A673 (cell line): ENCODE measurements around the gene RBP4. TPM values are rescaled to one million over a fixed set of nuclear protein-coding genes. Genes with fewer than 3 reads are reported as not detected.

ENCODE experiments used
- Bru-seq: library from RNA; stranded (reverse); fragments of 400-500 nt; gene quantifications from one replicate; lab custom pipeline; 2021; lab: Mats Ljungman, UMichigan
- BruChase-seq, 2 experiments: library from RNA; stranded (reverse); fragments of 400-500 nt; gene quantifications; one replicate each; lab custom pipeline; 2021; lab: Mats Ljungman, UMichigan
- BruUV-seq: library from RNA; stranded (reverse); fragments of 400-500 nt; replicated peaks from 2 replicates; lab custom pipeline; 2021; lab: Mats Ljungman, UMichigan
- CTCF ChIA-PET: fragments of 300-600 bp; sonication (Branson Sonifier 250); formaldehyde crosslinking; loops from one replicate; lab custom pipeline; 2022; ENCODE audit warnings: antibody characterized with exemption; lab: Charles Lee
- POLR2A ChIA-PET: fragments of 300-600 bp; sonication (Branson Sonifier 250); formaldehyde crosslinking; loops from one replicate; lab custom pipeline; 2022; ENCODE audit warnings: antibody characterized with exemption; ENCODE audit not compliant: low non-redundant PET; lab: Charles Lee
- DNase-seq: peaks from one replicate; pipeline ENCODE4 v3.0.0-alpha.2; 2015; ENCODE audit warnings: low spot score
- H3K27ac ChIP-seq: fragments of 200-600 bp; sonication (generic); 2 replicates; pipeline ENCODE4 v1.5.1; 2016; ENCODE audit warnings: mixed run types, low read depth, mild to moderate bottlenecking, mixed read lengths, antibody characterized with exemption, low read length; ENCODE audit not compliant: poor library complexity, severe bottlenecking
- H3K27me3 ChIP-seq: fragments of 200-600 bp; sonication (generic); replicated peaks from 2 replicates; pipeline ENCODE4 v1.6.1; 2017; ENCODE audit warnings: mixed run types, low read depth, mild to moderate bottlenecking, mixed read lengths, antibody characterized with exemption, low read length; ENCODE audit not compliant: insufficient read depth, poor library complexity
- H3K36me3 ChIP-seq: fragments of 200-600 bp; sonication (generic); 2 replicates; pipeline ENCODE4 v1.6.1; 2016; ENCODE audit warnings: mixed run types, mild to moderate bottlenecking, mixed read lengths, antibody characterized with exemption, low read length; ENCODE audit not compliant: insufficient read depth, poor library complexity, severe bottlenecking
- H3K4me1 ChIP-seq: fragments of 200-600 bp; sonication (generic); 2 replicates; pipeline ENCODE4 v1.6.1; 2017; ENCODE audit warnings: mixed run types, mild to moderate bottlenecking, mixed read lengths, antibody characterized with exemption, low read length; ENCODE audit not compliant: insufficient read depth, poor library complexity, severe bottlenecking
- H3K4me3 ChIP-seq: fragments of 200-600 bp; sonication (generic); 2 replicates; pipeline ENCODE4 v1.5.1; 2016; ENCODE audit warnings: low read depth, mixed run types, mild to moderate bottlenecking, mixed read lengths, low read length; ENCODE audit not compliant: poor library complexity, severe bottlenecking
- H3K9me3 ChIP-seq: fragments of 200-600 bp; sonication (generic); 2 replicates; pipeline ENCODE4 v1.6.1; 2016; ENCODE audit warnings: mixed run types, low read depth, mild to moderate bottlenecking, mixed read lengths, antibody characterized with exemption, low read length; ENCODE audit not compliant: poor library complexity, severe bottlenecking
- CTCF ChIP-seq: fragments of 300-800, 200-600 bp; sonication (generic); conservative IDR thresholded peaks from 2 replicates; pipeline ENCODE4 v1.5.1; 2017; ENCODE audit warnings: low read depth, mild to moderate bottlenecking, antibody characterized with exemption, low read length, moderate library complexity, mixed read lengths
- EZH2 ChIP-seq: fragments of 200-600 bp; sonication (generic); IDR thresholded peaks from 2 replicates; pipeline ENCODE4 v1.6.1; 2017; ENCODE audit warnings: borderline replicate concordance, low read depth, mild to moderate bottlenecking, mixed read lengths, antibody characterized with exemption, low read length; ENCODE audit not compliant: poor library complexity, severe bottlenecking
- intact Hi-C: fragments of 100-400 bp; cut with micrococcal nuclease; formaldehyde crosslinking; loops from one replicate; pipeline ENCODE4 v1.10.0; 2022; ENCODE audit not compliant: unreplicated experiment
- long read RNA-seq: library from polyadenylated mRNA; stranded (forward); transcript quantifications from one replicate; pipeline ENCODE4 v2.0.0, GENCODE V29; 2022
- total RNA-seq: library from RNA; stranded (reverse); gene quantifications from 2 replicates; pipeline ENCODE4 v1.2.3, GENCODE V29; 2021

The RBP4 gene
- not detected in 2 replicates for total RNA-seq
- Bru-seq, nascent RNA, result percentile 12 among the genes with signal in this experiment
- BruChase-seq, experiment 1, labeled RNA remaining after a 2-hour chase, result percentile 8 among the genes with signal in this experiment
- BruChase-seq, experiment 2, labeled RNA remaining after a 6-hour chase, result not detected
- long read RNA-seq, result 0 reads

GRCh38 chr10:93601146-93601773 lies at the start of gene RBP4:
Gene RBP4 (minus strand): TSS chr10:93601235. CDS start chr10:93601028, 207 bp downstream.
- H3K36me3 ChIP-seq, result no peaks in the 10 kb centered on the region
- H3K27ac ChIP-seq, result no peak within 1 kb of the TSS
- no TSS peak for BruUV-seq
- no peaks in the 10 kb centered on the region for H3K4me1 ChIP-seq
- no peak for DNase-seq
- intact Hi-C loops, result no loop called here
- H3K4me3 ChIP-seq, result peak within 1 kb of the TSS; percentile 26
- CTCF ChIA-PET, result no interaction called here
- POLR2A ChIA-PET, result no interaction called here
- peaks cover 55% of the 10 kb centered on the region for H3K27me3 ChIP-seq
- peak; percentile 92 for TF ChIP-seq EZH2
- no peak for TF ChIP-seq CTCF
- H3K9me3 ChIP-seq, result no peaks in the 10 kb centered on the region

GRCh38 chr10:93639791-93640190 lies 38.8 kb upstream of the RBP4 start:
- no peaks in the 10 kb centered on the region for H3K9me3 ChIP-seq
- no peak for DNase-seq
- no peaks in the 10 kb centered on the region for H3K4me1 ChIP-seq
- CTCF ChIA-PET, result no interaction called here
- H3K27me3 ChIP-seq, result peaks cover 4% of the 10 kb centered on the region
- H3K36me3 ChIP-seq, result no peaks in the 10 kb centered on the region
- intact Hi-C loops, result no loop called here
- BruUV-seq, result no TSS peak
- POLR2A ChIA-PET, result no interaction called here
- no peak overlapping the region for H3K4me3 ChIP-seq
- TF ChIP-seq CTCF, result no peak
- no peak for TF ChIP-seq EZH2
- H3K27ac ChIP-seq, result no peak overlapping the region

GRCh38 chr10:93630625-93631557 lies 29.9 kb upstream of the RBP4 start:
- DNase-seq, result no peak

More at GRCh38 chr10:93630625-93631557, 29.9 kb upstream of the RBP4 start:
- Histone ChIP-seq H3K9me3 (no peaks in the 10 kb centered on the region), H3K36me3 (no peaks in the 10 kb centered on the region), H3K4me3 (no peak overlapping the region), H3K27me3 (no peaks in the 10 kb centered on the region), H3K27ac (no peak overlapping the region), H3K4me1 (no peaks in the 10 kb centered on the region)
- CTCF ChIA-PET, result no interaction called here
- POLR2A ChIA-PET, result no interaction called here
- BruUV-seq, result no TSS peak
- intact Hi-C loops, result no loop called here
- TF ChIP-seq CTCF, result no peak
- no peak for TF ChIP-seq EZH2
